GM12878 (cell line): ENCODE measurements around the gene TMEM179B. TPM values are rescaled to one million over a fixed set of nuclear protein-coding genes. Genes with fewer than 3 reads are reported as not detected.
A peak's percentile ranks its signal among the peaks of the same experiment; 100 is the strongest.

Experiments
- ATF2 ChIP-seq: IDR thresholded peaks from 2 replicates; pipeline ENCODE4 v1.6.1; 2012; ENCODE audit warnings: low read length, inconsistent platforms
- BCLAF1 ChIP-seq: fragments of 450-650 bp; IDR thresholded peaks from 2 replicates; pipeline ENCODE4 v1.6.1; 2017; ENCODE audit warnings: antibody characterized with exemption, mild to moderate bottlenecking, moderate library complexity
- CBX5 ChIP-seq: sonication (generic); IDR thresholded peaks from 2 replicates; pipeline ENCODE4 v1.6.1; 2016; ENCODE audit warnings: low read depth, moderate library complexity, mild to moderate bottlenecking, inconsistent platforms
- ELK1 ChIP-seq: IDR thresholded peaks from 2 replicates; pipeline ENCODE4 v1.6.1; 2012; ENCODE audit warnings: low read depth, low read length, improper control_type of control experiment
- EP300 ChIP-seq, 2 experiments: fragments of 150-350 bp in 1 of 2; IDR thresholded peaks; 2 replicates each; pipeline ENCODE4 v1.6.1; 2011 to 2012; ENCODE audit warnings: low read depth in 2 of 2, low read length in 2 of 2, borderline replicate concordance in 1 of 2, improper control_type of control experiment in 1 of 2, inconsistent platforms in 1 of 2; ENCODE audit not compliant: control insufficient read depth in 1 of 2
- FOXK2 ChIP-seq: fragments of 450-650 bp; IDR thresholded peaks from 2 replicates; pipeline ENCODE4 v1.6.1; 2017; ENCODE audit warnings: mild to moderate bottlenecking, moderate library complexity
- GATAD2B ChIP-seq: fragments of 450-650 bp; conservative IDR thresholded peaks from 2 replicates; pipeline ENCODE4 v1.6.1; 2017; ENCODE audit warnings: low read depth, mild to moderate bottlenecking, moderate library complexity
- IRF3 ChIP-seq: fragments of 450-650 bp; IDR thresholded peaks from 2 replicates; pipeline ENCODE4 v1.6.1; 2014; ENCODE audit warnings: mild to moderate bottlenecking
- NFIC ChIP-seq: IDR thresholded peaks from 2 replicates; pipeline ENCODE4 v1.6.1; 2012; ENCODE audit warnings: low read depth, mild to moderate bottlenecking, inconsistent platforms, low read length, moderate library complexity
- NFXL1 ChIP-seq: fragments of 450-650 bp; IDR thresholded peaks from 2 replicates; pipeline ENCODE4 v1.6.1; 2017; ENCODE audit warnings: antibody characterized with exemption, mild to moderate bottlenecking, borderline replicate concordance
- NR2C2 ChIP-seq: IDR thresholded peaks from 2 replicates; pipeline ENCODE4 v1.6.1; 2011; ENCODE audit warnings: borderline replicate concordance, low read depth; ENCODE audit not compliant: control insufficient read depth, insufficient read length
- NRF1 ChIP-seq: conservative IDR thresholded peaks from 2 replicates; pipeline ENCODE4 v1.6.1; 2011; ENCODE audit warnings: mild to moderate bottlenecking, low read depth, low read length, improper control_type of control experiment
- PAX8 ChIP-seq: fragments of 450-650 bp; IDR thresholded peaks from 2 replicates; pipeline ENCODE4 v1.6.1; 2017; ENCODE audit warnings: mild to moderate bottlenecking, moderate library complexity
- RAD21 ChIP-seq: IDR thresholded peaks from 2 replicates; pipeline ENCODE4 v1.6.1; 2011; ENCODE audit warnings: mild to moderate bottlenecking, low read depth, low read length, moderate library complexity; ENCODE audit not compliant: insufficient read depth
- SKIL ChIP-seq: fragments of 450-650 bp; IDR thresholded peaks from 2 replicates; pipeline ENCODE4 v1.6.1; 2017; ENCODE audit warnings: mild to moderate bottlenecking, low read depth, inconsistent platforms; ENCODE audit not compliant: poor library complexity, severe bottlenecking
- SMAD1 ChIP-seq: fragments of 450-650 bp; IDR thresholded peaks from 2 replicates; pipeline ENCODE4 v1.6.1; 2018; ENCODE audit warnings: mild to moderate bottlenecking, low read depth; ENCODE audit not compliant: partially characterized antibody
- SP1 ChIP-seq: IDR thresholded peaks from one replicate; pipeline ENCODE4 v1.6.1; 2011; ENCODE audit warnings: low read depth, low read length
- TCF7 ChIP-seq: IDR thresholded peaks from 2 replicates; pipeline ENCODE4 v1.6.1; 2014; ENCODE audit warnings: antibody characterized with exemption, borderline replicate concordance
- ZNF24 ChIP-seq: fragments of 450-650 bp; IDR thresholded peaks from 2 replicates; pipeline ENCODE4 v1.6.1; 2017; ENCODE audit warnings: antibody characterized with exemption, mild to moderate bottlenecking
- ZNF384 ChIP-seq: IDR thresholded peaks from 2 replicates; pipeline ENCODE4 v1.6.1; 2012; ENCODE audit warnings: low read depth, mild to moderate bottlenecking, low read length, improper control_type of control experiment, borderline replicate concordance
- polyA plus RNA-seq, 11 experiments: library from polyadenylated mRNA; depleted of rRNA in 4 of 11; unstranded in 6 of 11; stranded (reverse) in 5 of 11; fragments of >200 nt; fragmentation: Nextera tagmentation in 4 of 11; fragmentation: Illumina TruSeq in 1 of 11; extraction: Ambion mirVana in 4 of 11; extraction: Trizol in 1 of 11; gene quantifications; 1 replicate in 1 of 11; 2 replicates in 10 of 11; pipeline versions ENCODE4 v1.2.1 to v1.2.3, GENCODE V29; 2011 to 2016; ENCODE audit warnings: inconsistent platforms in 2 of 11, missing spikeins in 2 of 11, low read depth in 1 of 11
- total RNA-seq, 4 experiments: library from RNA; depleted of rRNA in 3 of 4; stranded (reverse); fragments of >200 nt in 3 of 4; fragmentation: Illumina TruSeq in 1 of 4; extraction: Trizol in 1 of 4; gene quantifications; 2 replicates each; pipeline versions ENCODE4 v1.2.1 to v1.2.3, GENCODE V29; 2013 to 2021

The TMEM179B gene
- total and polyA plus RNA-seq, 10 of the 15 experiments (the other 5 are each of a cell fraction or from before 2014, with no cell fraction given) = 21.7 to 82.4 (median 42.0) TPM

GRCh38 chr11:62831520-62832335 lies 44.5 kb downstream of the TMEM179B start, which contains the start of gene STX5 (continued):
- TF ChIP-seq ELK1 = no peak
- no peak for TF ChIP-seq ZNF24
- no peak; the same call in 1 of the 2 replicates for TF ChIP-seq ATF2
- peak; percentile 94 for TF ChIP-seq SP1
- TF ChIP-seq GATAD2B = peak; percentile 62; the same call in 1 of the 2 replicates
- TF ChIP-seq IRF3 = peak; percentile 88
- peak; percentile 50 for TF ChIP-seq SMAD1
- no peak for TF ChIP-seq PAX8
- 0 out of 4 replicates have a peak, but pooled peaks of 1 of the 2 experiments have one; percentile 16 for TF ChIP-seq EP300 (IDR thresholded peaks at IDR 0.05; ENCODE audit: borderline replicate concordance in 1 of 2, control insufficient read depth in 1 of 2, low read depth in 2 of 2, low read length in 2 of 2)
- no peak for TF ChIP-seq BCLAF1
- no peak for TF ChIP-seq NR2C2
- TF ChIP-seq FOXK2 = peak; percentile 85
- TF ChIP-seq ZNF384 = no peak
- no peak for TF ChIP-seq NFIC
- peak; percentile 85 for TF ChIP-seq SKIL
- TF ChIP-seq NRF1 = no peak
- no peak for TF ChIP-seq TCF7
- no peak for TF ChIP-seq RAD21
- no peak for TF ChIP-seq NFXL1
- TF ChIP-seq CBX5 = no peak
